DND-41 (cell line): ENCODE results near the gene TIGD6.

Experiments used
- EZH2 ChIP-seq: IDR thresholded peaks from 3 replicates; pipeline ENCODE4 v1.6.1; 2012; ENCODE audit warnings: borderline replicate concordance, low read depth, mild to moderate bottlenecking, moderate library complexity, low read length, inconsistent platforms; ENCODE audit not compliant: severe bottlenecking
- TF ChIP-seq, protein P1 (sequence below): IDR thresholded peaks from 2 replicates; pipeline ENCODE4 v1.5.1; 2012; ENCODE audit warnings: borderline replicate concordance, low read length, moderate library complexity, mild to moderate bottlenecking; ENCODE audit not compliant: poor library complexity, severe bottlenecking; ENCODE audit errors: extremely low read depth

DNA sequence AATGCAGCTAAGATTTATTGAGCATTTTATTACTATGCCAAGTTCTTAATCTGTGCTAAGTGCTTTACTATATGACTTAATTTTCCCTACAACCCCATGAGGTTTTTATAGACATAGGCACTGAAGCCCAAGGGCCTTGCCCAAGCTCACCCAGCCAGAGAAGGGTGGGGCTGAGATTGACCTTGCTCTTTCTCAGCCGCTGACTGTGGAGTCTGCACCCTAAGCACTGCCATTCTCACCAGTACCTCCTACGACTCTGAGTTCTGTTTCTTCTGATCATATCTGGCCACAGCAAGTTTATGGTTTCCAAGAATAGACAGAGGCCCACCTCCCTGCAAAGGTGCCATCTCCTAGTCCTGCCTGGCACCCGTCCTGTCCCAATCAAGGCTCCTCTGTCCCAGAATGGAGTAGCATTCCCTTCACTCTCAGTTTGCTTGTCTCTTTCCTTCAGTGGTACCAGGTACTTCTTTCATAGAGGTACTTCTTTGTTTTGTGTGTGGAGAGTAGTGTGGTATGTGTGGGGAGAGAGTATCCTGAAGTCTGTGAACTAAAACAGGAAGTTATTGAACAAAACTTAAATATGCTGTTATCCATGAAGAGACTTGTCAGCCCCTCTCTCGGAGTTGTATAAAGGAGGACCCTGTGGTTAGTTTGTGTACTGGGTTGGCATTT, 43.3 kb upstream of the TIGD6 start:
- TF ChIP-seq, protein P1, sequence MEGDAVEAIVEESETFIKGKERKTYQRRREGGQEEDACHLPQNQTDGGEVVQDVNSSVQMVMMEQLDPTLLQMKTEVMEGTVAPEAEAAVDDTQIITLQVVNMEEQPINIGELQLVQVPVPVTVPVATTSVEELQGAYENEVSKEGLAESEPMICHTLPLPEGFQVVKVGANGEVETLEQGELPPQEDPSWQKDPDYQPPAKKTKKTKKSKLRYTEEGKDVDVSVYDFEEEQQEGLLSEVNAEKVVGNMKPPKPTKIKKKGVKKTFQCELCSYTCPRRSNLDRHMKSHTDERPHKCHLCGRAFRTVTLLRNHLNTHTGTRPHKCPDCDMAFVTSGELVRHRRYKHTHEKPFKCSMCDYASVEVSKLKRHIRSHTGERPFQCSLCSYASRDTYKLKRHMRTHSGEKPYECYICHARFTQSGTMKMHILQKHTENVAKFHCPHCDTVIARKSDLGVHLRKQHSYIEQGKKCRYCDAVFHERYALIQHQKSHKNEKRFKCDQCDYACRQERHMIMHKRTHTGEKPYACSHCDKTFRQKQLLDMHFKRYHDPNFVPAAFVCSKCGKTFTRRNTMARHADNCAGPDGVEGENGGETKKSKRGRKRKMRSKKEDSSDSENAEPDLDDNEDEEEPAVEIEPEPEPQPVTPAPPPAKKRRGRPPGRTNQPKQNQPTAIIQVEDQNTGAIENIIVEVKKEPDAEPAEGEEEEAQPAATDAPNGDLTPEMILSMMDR = no peak
- TF ChIP-seq EZH2 = no peak
